ENCODE results near the gene TMEM201.

GRCh38 chr1:9658199-9658598, 69.5 kb downstream of the TMEM201 start:
- no peak for TF ChIP-seq EZH2phosphoT487 (IDR thresholded peaks at IDR 0.05; ENCODE audit: borderline replicate concordance, low read length)
- TF ChIP-seq, protein P1, sequence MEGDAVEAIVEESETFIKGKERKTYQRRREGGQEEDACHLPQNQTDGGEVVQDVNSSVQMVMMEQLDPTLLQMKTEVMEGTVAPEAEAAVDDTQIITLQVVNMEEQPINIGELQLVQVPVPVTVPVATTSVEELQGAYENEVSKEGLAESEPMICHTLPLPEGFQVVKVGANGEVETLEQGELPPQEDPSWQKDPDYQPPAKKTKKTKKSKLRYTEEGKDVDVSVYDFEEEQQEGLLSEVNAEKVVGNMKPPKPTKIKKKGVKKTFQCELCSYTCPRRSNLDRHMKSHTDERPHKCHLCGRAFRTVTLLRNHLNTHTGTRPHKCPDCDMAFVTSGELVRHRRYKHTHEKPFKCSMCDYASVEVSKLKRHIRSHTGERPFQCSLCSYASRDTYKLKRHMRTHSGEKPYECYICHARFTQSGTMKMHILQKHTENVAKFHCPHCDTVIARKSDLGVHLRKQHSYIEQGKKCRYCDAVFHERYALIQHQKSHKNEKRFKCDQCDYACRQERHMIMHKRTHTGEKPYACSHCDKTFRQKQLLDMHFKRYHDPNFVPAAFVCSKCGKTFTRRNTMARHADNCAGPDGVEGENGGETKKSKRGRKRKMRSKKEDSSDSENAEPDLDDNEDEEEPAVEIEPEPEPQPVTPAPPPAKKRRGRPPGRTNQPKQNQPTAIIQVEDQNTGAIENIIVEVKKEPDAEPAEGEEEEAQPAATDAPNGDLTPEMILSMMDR (IDR thresholded peaks at IDR 0.05; ENCODE audit: low read depth, low read length, poor library complexity, severe bottlenecking) = no peak

Measured in DOHH2 (cell line).